HG03442 (cell line): Measurements from ENCODE around the gene PCSK6.

Experiments used
- ATAC-seq: cut with Tn5 transposase; IDR thresholded peaks from one replicate; pipeline ENCODE4 v1.9.1; 2021; ENCODE audit warnings: mild to moderate bottlenecking, moderate library complexity; ENCODE audit not compliant: unreplicated experiment

Gene PCSK6

DNA sequence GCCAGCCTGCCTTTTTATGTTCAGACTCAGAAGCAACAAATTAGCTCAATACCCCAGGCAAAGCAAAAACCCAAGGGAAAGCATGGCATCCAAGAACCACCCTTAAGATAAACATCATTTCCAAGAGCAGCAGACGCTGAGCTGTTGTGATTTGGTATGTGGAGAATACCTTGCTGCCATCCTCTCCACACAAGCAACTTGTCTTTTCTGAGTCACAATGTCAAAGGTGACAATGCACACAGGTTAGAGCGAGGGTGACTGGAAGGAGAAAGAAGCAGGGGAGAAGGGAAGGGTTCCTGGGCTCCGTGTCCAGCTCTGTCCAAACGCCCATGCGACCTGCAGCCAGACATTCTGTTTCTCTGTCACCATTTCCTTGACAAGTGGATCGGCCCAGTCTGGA lies 6.0 kb downstream of the PCSK6 start:
- no peak for ATAC-seq

- no peak for ATAC-seq
These were observed 6.8 kb downstream of the PCSK6 start for GRCh38 chr15:101482526-101483371.

GRCh38 chr15:101481917-101482525 lies 7.5 kb downstream of the PCSK6 start:
- no peak for ATAC-seq

DNA sequence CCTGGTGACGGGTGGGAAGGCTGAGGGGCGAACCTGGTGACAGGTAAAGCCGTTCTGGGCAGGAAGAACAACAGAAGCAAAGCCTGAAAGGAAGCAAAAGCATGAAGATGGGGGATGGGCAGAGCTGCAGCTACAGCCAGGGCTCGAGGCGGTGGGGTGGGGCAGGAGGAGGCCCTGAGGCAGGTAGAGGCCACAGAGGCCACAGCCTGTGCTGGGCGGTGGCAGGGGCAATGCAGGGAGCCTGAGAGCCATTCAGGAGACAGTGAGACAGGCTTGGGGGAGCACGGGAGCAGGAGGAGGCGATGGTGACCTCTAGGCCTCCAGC lies 8.2 kb downstream of the PCSK6 start:
- ATAC-seq: no peak

DNA sequence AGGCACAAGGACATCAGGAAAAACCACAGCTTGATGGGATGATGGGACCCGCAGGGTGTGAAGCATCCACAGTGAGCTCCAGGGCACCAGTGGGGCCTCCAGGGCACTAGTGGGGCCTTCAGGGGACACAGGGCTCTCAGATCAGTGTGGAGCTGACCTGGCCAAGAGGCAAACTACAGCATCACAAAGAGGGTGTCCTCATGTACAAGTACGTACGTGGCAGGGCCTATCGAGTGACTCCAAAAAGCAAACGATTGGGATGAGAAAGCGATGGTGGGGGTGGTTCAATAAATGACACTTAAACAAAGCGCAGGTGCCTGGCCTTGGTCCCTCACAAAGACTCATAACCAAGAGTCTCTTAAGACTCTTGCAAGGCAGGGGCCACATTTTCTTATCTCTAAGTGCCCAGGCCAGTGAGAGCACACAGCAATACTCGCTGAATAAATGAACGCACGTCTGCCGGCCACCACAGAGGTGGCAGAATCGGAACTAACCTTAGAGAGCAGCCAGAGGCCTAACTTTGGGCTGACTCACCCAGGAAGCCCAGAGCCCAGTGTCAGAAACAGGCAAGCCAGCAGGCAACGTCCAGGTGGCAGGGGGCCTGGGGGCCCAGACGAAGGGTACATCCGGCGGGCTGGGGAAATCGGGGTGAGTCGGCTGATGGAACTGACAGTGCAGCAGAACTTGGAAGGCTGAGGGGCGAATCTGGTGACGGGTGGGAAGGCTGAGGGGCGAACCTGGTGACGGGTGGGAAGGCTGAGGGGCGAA lies 8.7 kb downstream of the PCSK6 start:
- ATAC-seq: no peak

DNA sequence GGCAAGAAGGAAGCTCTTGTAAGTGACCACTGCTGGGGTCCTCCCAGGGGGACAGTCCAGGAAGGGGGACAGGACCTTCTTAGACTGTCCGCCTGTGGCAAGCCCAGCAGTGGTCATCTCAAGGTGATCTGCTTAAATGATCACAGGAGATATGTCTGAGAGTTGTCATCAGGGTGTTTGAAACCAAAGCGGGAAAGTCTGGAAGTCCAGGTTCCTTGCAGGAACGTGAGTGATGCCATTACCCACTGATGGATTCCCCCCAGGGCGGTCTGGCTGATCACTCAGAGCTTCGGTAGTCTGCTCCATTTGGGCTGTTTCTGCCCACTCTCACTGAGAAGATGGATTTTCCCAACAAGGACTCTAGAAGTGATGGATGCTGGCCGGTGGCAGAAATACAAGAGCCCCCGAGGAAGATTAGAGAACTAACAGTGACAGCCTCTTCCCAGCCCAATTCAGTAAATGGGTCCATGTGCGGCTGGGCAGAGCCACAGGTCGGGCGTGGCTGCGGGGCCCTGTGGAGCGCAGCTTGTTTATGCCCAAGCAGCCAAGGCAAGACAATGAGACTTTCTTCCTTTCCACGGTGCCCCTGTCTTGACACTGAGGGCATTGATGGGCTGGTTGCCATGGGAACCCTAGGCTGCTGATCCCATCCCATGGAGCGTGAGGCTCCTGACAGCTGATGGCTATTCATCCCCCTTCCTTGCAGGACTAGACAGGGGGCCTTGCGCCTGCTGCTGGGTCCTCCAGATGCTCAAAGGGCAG lies 9.5 kb downstream of the PCSK6 start:
- no peak for ATAC-seq

DNA sequence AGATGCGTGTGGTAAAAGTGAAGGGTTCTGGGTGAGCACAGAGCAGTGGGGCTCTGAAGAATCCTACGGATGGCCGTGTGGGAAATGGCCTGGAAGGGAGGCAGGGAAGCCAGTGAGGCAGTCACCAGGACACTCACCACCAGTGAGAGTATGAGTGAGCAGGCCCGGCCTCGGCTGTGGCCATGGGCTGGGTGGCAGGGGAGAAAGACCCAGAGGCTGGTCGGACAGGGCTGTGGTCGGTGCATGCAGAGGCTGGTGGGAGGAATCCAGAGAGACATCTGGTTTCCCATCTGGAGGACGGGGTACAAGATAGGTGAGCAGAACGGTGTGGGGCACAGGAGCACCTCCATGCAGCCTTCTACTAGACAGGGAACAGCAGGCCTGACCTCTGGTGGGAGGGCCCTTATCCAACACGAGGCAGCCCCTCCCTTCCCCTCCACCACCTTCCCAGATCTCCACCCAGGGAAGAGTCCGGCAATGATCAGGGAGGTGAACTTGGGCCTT lies 10.1 kb downstream of the PCSK6 start:
- ATAC-seq: no peak

GRCh38 chr15:101478701-101479341 lies 10.7 kb downstream of the PCSK6 start:
- ATAC-seq: no peak

DNA sequence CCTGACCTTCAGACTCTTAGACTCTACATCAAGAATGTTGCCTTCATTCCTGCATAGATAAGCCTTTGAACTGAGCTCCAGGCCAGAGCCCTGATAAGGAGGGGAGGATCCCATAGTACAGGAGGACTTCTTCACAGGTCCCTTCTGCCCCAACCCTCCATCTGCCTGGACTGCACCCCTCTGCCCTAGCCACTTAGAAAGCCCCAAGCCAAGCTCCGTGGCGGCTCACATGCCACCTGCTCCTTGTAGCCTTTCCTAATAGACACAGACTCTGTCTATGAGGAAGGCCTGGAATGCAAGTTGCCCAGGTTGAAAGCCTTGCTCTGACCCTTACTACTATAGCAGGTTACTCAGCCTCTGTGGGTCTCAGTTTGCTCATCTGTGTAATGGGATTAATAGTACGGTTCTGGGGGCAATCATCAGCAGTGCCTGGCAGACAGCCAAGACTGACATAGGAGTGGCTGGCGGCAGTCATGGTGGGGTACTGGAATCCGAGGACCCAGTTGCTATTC lies 11.6 kb downstream of the PCSK6 start:
- ATAC-seq: no peak

DNA sequence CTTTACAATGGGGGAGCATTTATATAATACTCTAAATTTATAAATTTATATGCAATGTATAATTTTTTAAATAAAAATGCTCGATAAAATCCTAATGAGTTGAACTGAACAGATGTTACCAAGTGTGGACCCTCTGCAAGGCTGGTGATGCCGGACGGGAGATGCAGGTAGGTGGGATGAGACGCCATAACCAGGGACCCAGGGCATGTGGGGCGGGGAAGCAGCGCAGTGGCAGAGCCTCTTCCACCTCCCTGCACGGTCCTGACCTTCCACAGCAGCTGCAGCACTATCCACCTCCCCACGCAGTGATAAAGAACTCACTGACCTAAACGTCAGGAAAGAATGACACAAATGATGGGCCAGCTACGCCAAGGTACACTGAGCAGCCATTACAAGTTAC lies 12.8 kb downstream of the PCSK6 start:
- ATAC-seq: no peak

- ATAC-seq: no peak
These were observed 14.5 kb downstream of the PCSK6 start for GRCh38 chr15:101474983-101475382.

- ATAC-seq: no peak
These were observed 15.3 kb downstream of the PCSK6 start for GRCh38 chr15:101474233-101474632.

- no peak for ATAC-seq
These were observed 17.5 kb downstream of the PCSK6 start for GRCh38 chr15:101472033-101472432.

DNA sequence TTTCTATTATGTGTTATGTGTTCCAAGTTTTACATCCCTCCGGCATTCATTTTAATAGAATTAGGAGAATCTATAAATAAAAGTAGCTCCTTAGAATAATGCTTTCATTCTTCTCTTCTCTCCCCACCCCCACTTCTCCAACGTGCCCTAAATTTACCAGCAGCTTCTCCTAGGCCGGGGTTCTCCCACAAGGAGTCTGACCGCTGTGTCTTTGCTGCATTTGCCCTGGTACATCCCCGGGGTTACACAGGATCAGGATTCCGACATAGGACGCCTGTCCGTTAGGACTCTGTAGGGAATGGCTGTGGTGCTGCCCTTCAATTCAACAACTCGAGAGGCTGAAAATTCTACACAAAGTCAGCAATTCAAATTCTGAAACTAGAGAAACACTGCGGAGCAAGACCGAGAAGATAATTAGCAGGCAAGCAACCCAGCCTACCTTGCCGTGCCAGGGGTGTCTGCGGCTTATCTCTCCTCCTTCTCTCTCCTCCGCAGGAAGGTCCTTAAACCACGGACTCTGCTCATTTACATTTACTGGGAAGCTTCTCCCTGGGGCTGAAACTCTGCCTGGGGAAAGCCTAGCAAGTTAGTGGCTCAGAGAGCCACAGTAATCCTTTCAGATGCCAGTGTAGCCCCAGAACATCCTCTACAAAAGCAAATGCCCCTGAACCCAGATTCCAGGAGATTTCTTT lies 18.8 kb downstream of the PCSK6 start:
- no peak for ATAC-seq

DNA sequence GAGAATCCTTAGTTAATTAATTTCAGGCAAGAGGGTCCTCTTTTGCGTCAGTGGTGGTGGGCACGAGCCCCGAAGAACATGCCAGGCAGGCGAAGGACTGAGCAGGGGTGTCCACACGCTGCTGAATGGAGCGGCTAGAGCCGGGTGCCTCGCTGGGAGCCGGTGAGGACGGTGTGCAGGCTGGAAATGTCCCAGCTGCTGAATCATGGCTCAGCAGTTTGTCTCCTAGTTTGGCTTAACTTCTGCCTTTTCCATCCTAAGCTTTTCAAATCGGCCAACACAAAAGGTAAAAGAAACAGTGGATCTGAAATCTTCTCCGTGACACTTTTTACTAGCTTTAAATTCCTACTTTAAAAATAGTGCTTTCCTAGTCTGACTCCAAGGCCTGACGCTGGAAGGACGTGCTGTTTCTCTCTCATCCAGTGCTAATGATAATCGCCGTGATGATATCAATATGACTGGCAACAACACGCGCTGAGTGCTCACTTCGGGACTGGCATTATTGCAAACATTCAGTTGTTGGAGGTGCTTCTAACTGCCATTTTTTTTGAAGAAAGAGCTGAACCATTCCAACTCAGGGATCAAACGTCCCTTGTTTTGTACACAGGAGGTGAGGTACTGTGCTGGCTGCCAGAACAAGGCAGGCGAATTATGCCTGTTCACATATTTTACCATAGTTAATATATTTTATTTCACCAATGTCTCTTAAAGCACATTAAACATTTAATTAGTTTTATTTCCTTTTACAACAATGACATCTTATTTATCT lies 19.8 kb downstream of the PCSK6 start:
- no peak for ATAC-seq

DNA sequence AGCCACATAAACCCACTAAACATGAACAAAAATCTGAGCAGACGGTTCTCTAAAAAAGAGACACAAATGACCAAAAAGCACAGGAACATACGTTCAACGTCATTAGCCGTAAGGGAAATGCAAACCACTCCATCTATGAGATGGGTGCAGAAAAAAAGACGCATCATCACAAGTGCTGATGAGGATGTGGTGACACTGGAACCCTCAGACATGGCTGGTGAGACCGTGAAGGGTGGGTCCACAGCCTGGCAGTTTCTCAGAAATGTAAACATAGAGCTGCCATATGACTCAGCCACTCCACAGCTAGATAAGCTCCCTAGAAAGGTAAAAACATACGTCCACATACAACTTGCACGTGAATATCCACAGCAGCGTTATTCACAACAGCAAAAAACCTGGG lies 23.3 kb downstream of the PCSK6 start:
- ATAC-seq: no peak

DNA sequence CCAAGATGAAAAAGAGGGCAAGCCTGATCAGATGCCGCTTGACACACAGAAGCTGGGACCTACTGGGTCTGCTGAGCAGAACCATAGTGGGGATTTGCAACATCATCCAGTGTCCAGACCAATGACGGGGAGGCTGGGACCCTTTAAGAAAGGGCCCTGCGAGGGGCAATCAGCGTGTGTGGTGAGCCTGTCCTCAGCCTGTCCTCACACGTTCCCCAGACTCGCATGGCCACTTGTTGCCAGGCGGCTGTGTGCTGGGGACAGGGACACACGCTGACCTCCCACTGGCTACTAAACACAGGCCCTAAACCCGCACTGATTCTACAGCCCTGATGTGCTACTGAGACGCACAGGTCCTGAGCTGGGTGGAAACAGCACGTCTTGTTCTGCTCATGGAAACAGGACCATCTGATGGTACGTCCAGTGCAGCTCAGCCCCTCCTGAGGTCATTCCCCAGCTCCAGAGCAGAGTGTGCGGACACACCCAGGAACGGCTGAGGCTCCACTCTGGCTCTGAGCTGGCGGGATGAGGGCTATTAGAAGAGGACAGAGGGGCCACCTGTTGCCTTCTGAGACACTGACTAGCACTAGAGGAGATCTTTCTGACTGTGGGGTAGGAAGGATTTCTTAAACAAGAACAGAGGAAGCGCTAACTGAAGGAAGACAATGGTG lies 24.4 kb downstream of the PCSK6 start:
- ATAC-seq: no peak

- no peak for ATAC-seq
These were observed 25.1 kb downstream of the PCSK6 start for GRCh38 chr15:101464256-101464998.
